ENCODE results near the gene ZC3H4. TPM values are rescaled to one million over a fixed set of nuclear protein-coding genes. Genes with fewer than 3 reads are reported as not detected.

ZC3H4 gene
- total and polyA plus RNA-seq, 2 of the 8 experiments (the other 6 are each of a cell fraction or from before 2014, with no cell fraction given) = 6.6 to 92.0 TPM

- no peak overlapping the region for H2BK15ac ChIP-seq (ENCODE audit: low read length)
- peaks cover 21 to 25% of the 10 kb centered on the region in 2 experiments for H4K20me1 ChIP-seq (replicated peaks in 1 of 2; ENCODE audit: control insufficient read depth in 1 of 2, insufficient read depth in 2 of 2, low read length in 2 of 2)
- no peak overlapping the region for H4K8ac ChIP-seq (ENCODE audit: extremely low read depth, insufficient read depth, low read length)
- 81% methylated on average over 2 of the region's 2 CpGs; no CpG with 5 or more reads in 1 of the 2 experiments for WGBS, 2 experiments (ENCODE audit: extremely low coverage in 1 of 2, insufficient coverage in 1 of 2, insufficient read length in 1 of 2, insufficient replicate concordance in 2 of 2, low coverage in 1 of 2, low lambda C conversion rate in 2 of 2, missing lambda C conversion rate in 1 of 2)
- no peak overlapping the region for H4K91ac ChIP-seq (replicated peaks; ENCODE audit: insufficient read length, low read length)
- H3K27ac ChIP-seq (ENCODE audit: low read depth, low read length) = no peak overlapping the region
- H3K4me3 ChIP-seq (ENCODE audit: extremely low read depth in 1 of 4, insufficient read depth in 2 of 4, low read depth in 3 of 4, low read length in 4 of 4) = no peak overlapping the region
- no peak overlapping the region for H3K23ac ChIP-seq (ENCODE audit: insufficient read length)
- no peak overlapping the region for H3K4ac ChIP-seq (replicated peaks; ENCODE audit: insufficient read length, low read depth, low read length)
- ChIA-PET CTCF (ENCODE audit: partially characterized antibody) (interaction anchor here (0.6 to 1.9 kb wide), 4 partner anchors 10 to 73 kb away, joined by 3 to 7 read pairs (median 3); no protein-coding TSS in a partner anchor), POLR2A (ENCODE audit: partially characterized antibody) (interaction anchor here (0.6 to 13.9 kb wide), 4 partner anchors 11 to 87 kb away, joined by 3 to 98 read pairs (median 4); no protein-coding TSS in a partner anchor)
- H3K79me1 ChIP-seq (ENCODE audit: low read depth, low read length) = peaks cover 4% of the 10 kb centered on the region
- no peak overlapping the region for H2BK20ac ChIP-seq (ENCODE audit: low read length)
- H3K14ac ChIP-seq (ENCODE audit: insufficient read length) = no peak overlapping the region
- H2AK5ac ChIP-seq (ENCODE audit: low read depth, low read length) = no peak overlapping the region
- no peak overlapping the region for H2BK12ac ChIP-seq (ENCODE audit: low read depth, low read length)
- no peak overlapping the region for H2AFZ ChIP-seq (ENCODE audit: low read length)
- H3K23me2 ChIP-seq (ENCODE audit: low read depth, low read length) = no peaks in the 10 kb centered on the region
- H3K9me3 ChIP-seq (ENCODE audit: insufficient read depth in 2 of 2, low read depth in 1 of 2, low read length in 1 of 2) = no peaks in the 10 kb centered on the region
- FAIRE-seq (no peak), DNase-seq (ENCODE audit: low read depth in 1 of 2, low spot score in 2 of 2) (no peak)
- no peak overlapping the region for H4K5ac ChIP-seq (ENCODE audit: insufficient read length, low read depth, low read length)
- no peak overlapping the region for H3K56ac ChIP-seq (replicated peaks; ENCODE audit: insufficient read length, low read depth, low read length)
- no peak overlapping the region for H2BK120ac ChIP-seq (replicated peaks; ENCODE audit: low read depth, low read length)
- TF ChIP-seq NRF1 (IDR thresholded peaks at IDR 0.05; ENCODE audit: low read depth, low read length) = no peak
- no peak for TF ChIP-seq JUND (IDR thresholded peaks at IDR 0.05; ENCODE audit: low read length)
- peaks cover 0 to 2% (median 0%) of the 10 kb centered on the region in 4 experiments; a peak in 1 of 7 replicates for H3K4me1 ChIP-seq (replicated peaks in 1 of 4; ENCODE audit: control insufficient read depth in 3 of 4, insufficient read depth in 4 of 4, low read length in 3 of 4)
- no peaks in the 10 kb centered on the region for H3K27me3 ChIP-seq (replicated peaks in 1 of 4; ENCODE audit: control insufficient read depth in 3 of 4, extremely low read depth in 1 of 4, insufficient read depth in 3 of 4, low read length in 3 of 4)
- no peak overlapping the region for H3K9ac ChIP-seq (replicated peaks in 1 of 4; ENCODE audit: extremely low read depth in 1 of 4, low read depth in 3 of 4, low read length in 3 of 4)
- peaks cover 31 to 83% (median 61%) of the 10 kb centered on the region in 4 experiments for H3K36me3 ChIP-seq (ENCODE audit: control insufficient read depth in 2 of 4, insufficient read depth in 4 of 4, low read length in 3 of 4)
- H3K4me2 ChIP-seq (ENCODE audit: insufficient read depth in 1 of 2, low read depth in 2 of 2, low read length in 2 of 2) = no peak overlapping the region
- peaks cover 16 to 79% of the 10 kb centered on the region in 2 experiments for H3K79me2 ChIP-seq (ENCODE audit: control insufficient read depth in 1 of 2, insufficient read depth in 2 of 2, low read length in 2 of 2)
- H2BK5ac ChIP-seq (ENCODE audit: low read depth, low read length) = no peak overlapping the region
- H3K18ac ChIP-seq (ENCODE audit: extremely low read depth, low read length) = no peak overlapping the region
Measured at GRCh38 chr19:47146920-47147319, 33.3 kb upstream of the ZC3H4 start.
